H1 (cell line): ENCODE results near the gene FGF12. TPM values are rescaled to one million over a fixed set of nuclear protein-coding genes. Genes with fewer than 3 reads are reported as not detected.

ENCODE experiments used
- CTBP2 ChIP-seq: IDR thresholded peaks from 2 replicates; pipeline ENCODE4 v1.7.0; 2011; ENCODE audit warnings: borderline replicate concordance, mild to moderate bottlenecking, moderate library complexity, mixed read lengths, low read length; ENCODE audit not compliant: insufficient read depth, insufficient read length
- polyA plus RNA-seq, 7 experiments: library from polyadenylated mRNA; depleted of rRNA in 3 of 7; stranded (reverse) in 5 of 7; unstranded in 2 of 7; fragments of >200 nt in 5 of 7; fragments of 200-250 nt in 2 of 7; gene quantifications; 1 replicate in 5 of 7; 2 replicates in 1 of 7; 4 replicates in 1 of 7; pipeline versions ENCODE4 v1.2.1 to v1.2.3, GENCODE V29; 2011 to 2013; ENCODE audit warnings: missing spikeins in 2 of 7, mixed read lengths in 2 of 7
- total RNA-seq: library from RNA; stranded (reverse); fragmentation: NEBNext Ultra II Directional; extraction: Animal tissue kit (Norgen Biotek cat#: 25700); gene quantifications from 2 replicates; pipeline ENCODE4 v1.2.1, GENCODE V29; 2021

FGF12 gene
- total and polyA plus RNA-seq, 2 of the 8 experiments (the other 6 are each of a cell fraction or from before 2014, with no cell fraction given): 4.1 to 16.6 TPM

GRCh38 chr3:192364316-192364715, 363.0 kb downstream of the FGF12 start (continued):
- TF ChIP-seq CTBP2: no peak
